Endothelial cell of umbilical vein (primary cell): Measurements from ENCODE around the gene TEDC2. TPM values are rescaled to one million over a fixed set of nuclear protein-coding genes. Genes with fewer than 3 reads are reported as not detected.

ENCODE experiments used
- BruUV-seq: library from RNA; stranded (reverse); fragments of 400-500 nt; replicated peaks from 2 replicates; lab custom pipeline; 2021; lab: Mats Ljungman, UMichigan
- CTCF ChIA-PET: fragments of 300-600, 350-600 bp; sonication (Branson Sonifier 250); formaldehyde crosslinking; loops from one replicate; lab custom pipeline; 2021; ENCODE audit warnings: antibody characterized with exemption, inconsistent platforms; lab: Charles Lee
- POLR2A ChIA-PET: fragments of 300-600, 350-600 bp; sonication (Branson Sonifier 250); formaldehyde crosslinking; loops from one replicate; lab custom pipeline; 2021; ENCODE audit warnings: antibody characterized with exemption, inconsistent platforms; lab: Charles Lee
- DNase-seq: peaks from one replicate; pipeline ENCODE4 v3.0.0-alpha.2; 2011; ENCODE audit warnings: low read depth, low spot score
- FAIRE-seq: peaks from 2 replicates; lab custom pipeline; 2011; peaks lifted over from hg19 to GRCh38; lab: Jason Lieb, UNC
- H2AFZ ChIP-seq: 2 replicates; pipeline ENCODE4 v1.6.0; 2012; ENCODE audit warnings: low read depth, low read length, control low read depth, inconsistent platforms
- H3K27ac ChIP-seq: 2 replicates; pipeline ENCODE4 v1.5.1; 2011; ENCODE audit warnings: low read depth, mild to moderate bottlenecking, control low read depth, low read length, moderate library complexity; ENCODE audit not compliant: insufficient read depth
- H3K27me3 ChIP-seq, 2 experiments: 2 replicates each; pipeline versions ENCODE4 v1.6.0 to v1.6.1; 2011; ENCODE audit warnings: low read length in 2 of 2, mixed read lengths in 1 of 2; ENCODE audit not compliant: control insufficient read depth in 2 of 2, insufficient read depth in 2 of 2
- H3K36me3 ChIP-seq, 2 experiments: 2 replicates in 1 of 2; 3 replicates in 1 of 2; pipeline ENCODE4 v1.5.1; 2011; ENCODE audit warnings: low read length in 2 of 2, mild to moderate bottlenecking in 1 of 2, moderate library complexity in 1 of 2; ENCODE audit not compliant: control insufficient read depth in 2 of 2, insufficient read depth in 2 of 2; ENCODE audit errors: extremely low read depth in 1 of 2
- H3K4me1 ChIP-seq: 3 replicates; pipeline ENCODE4 v1.5.1; 2011; ENCODE audit warnings: mild to moderate bottlenecking, low read length; ENCODE audit not compliant: control insufficient read depth, insufficient read depth; ENCODE audit errors: extremely low read depth
- H3K4me2 ChIP-seq: 2 replicates; pipeline ENCODE4 v1.6.1; 2011; ENCODE audit warnings: low read length, control low read depth, mixed read lengths; ENCODE audit not compliant: insufficient read depth
- H3K4me3 ChIP-seq, 3 experiments: fragments of 200-600 bp in 1 of 3; sonication (generic), shearing (Covaris generic) in 1 of 3; replicated peaks in 1 of 3; 2 replicates each; pipeline ENCODE4 v1.5.1; 2011 to 2016; ENCODE audit warnings: control low read depth in 3 of 3, low read length in 3 of 3, mild to moderate bottlenecking in 2 of 3, inconsistent platforms in 1 of 3, low read depth in 1 of 3, moderate library complexity in 1 of 3; ENCODE audit not compliant: insufficient read depth in 1 of 3
- H3K79me2 ChIP-seq: 2 replicates; pipeline ENCODE4 v1.6.0; 2012; ENCODE audit warnings: low read length, inconsistent platforms; ENCODE audit not compliant: control insufficient read depth, insufficient read depth
- H3K9ac ChIP-seq: replicated peaks from 2 replicates; pipeline ENCODE3; 2011; ENCODE audit warnings: low read length, control low read depth; ENCODE audit not compliant: insufficient read depth; ENCODE audit errors: extremely low read depth
- H3K9me1 ChIP-seq: replicated peaks from 3 replicates; pipeline ENCODE4 v1.6.0; 2011; ENCODE audit warnings: mild to moderate bottlenecking, low read length; ENCODE audit not compliant: control insufficient read depth, insufficient read depth; ENCODE audit errors: extremely low read depth
- H3K9me3 ChIP-seq: replicated peaks from 2 replicates; pipeline ENCODE4 v1.5.1; 2012; ENCODE audit warnings: low read length, inconsistent platforms; ENCODE audit not compliant: control insufficient read depth, insufficient read depth
- H4K20me1 ChIP-seq: replicated peaks from 2 replicates; pipeline ENCODE3; 2011; ENCODE audit warnings: mild to moderate bottlenecking, low read length; ENCODE audit not compliant: control insufficient read depth, insufficient read depth; ENCODE audit errors: extremely low read depth
- CTCF ChIP-seq, 2 donors: IDR thresholded peaks; 1 replicate in 1 of 2; 2 replicates in 1 of 2; pipeline ENCODE4 v1.5.1; 2011; ENCODE audit warnings: low read length in 2 of 2, mild to moderate bottlenecking in 2 of 2, moderate library complexity in 2 of 2, control low read depth in 1 of 2, inconsistent platforms in 1 of 2, low read depth in 1 of 2; ENCODE audit not compliant: insufficient read depth in 1 of 2; ENCODE audit errors: extremely low read depth in 1 of 2
- EZH2 ChIP-seq: IDR thresholded peaks from 2 replicates; pipeline ENCODE4 v1.6.1; 2012; ENCODE audit warnings: borderline replicate concordance, low read depth, mild to moderate bottlenecking, moderate library complexity, low read length, inconsistent platforms; ENCODE audit not compliant: severe bottlenecking
- FOS ChIP-seq: IDR thresholded peaks from 2 replicates; pipeline ENCODE4 v1.6.1; 2011; ENCODE audit warnings: mild to moderate bottlenecking, low read length, moderate library complexity, borderline replicate concordance; ENCODE audit not compliant: insufficient read depth
- GATA2 ChIP-seq: IDR thresholded peaks from 2 replicates; pipeline ENCODE4 v1.7.0; 2011; ENCODE audit warnings: low read depth, mild to moderate bottlenecking, moderate library complexity, mixed read lengths, low read length; ENCODE audit not compliant: insufficient read length, insufficient read depth
- MAX ChIP-seq: IDR thresholded peaks from 2 replicates; pipeline ENCODE4 v1.6.1; 2011; ENCODE audit not compliant: insufficient read depth, insufficient read length
- POLR2AphosphoS5 ChIP-seq: IDR thresholded peaks from 2 replicates; pipeline ENCODE4 v1.6.1; 2012; ENCODE audit warnings: low read depth, mild to moderate bottlenecking, control low read depth, low read length, moderate library complexity; ENCODE audit not compliant: insufficient read depth
- dilution Hi-C: fragments of 300-500 bp; cut with MboI; formaldehyde crosslinking; loops from one replicate; pipeline ENCODE4 v1.15.0; 2019; ENCODE audit warnings: low sequenced_read_pairs; ENCODE audit not compliant: extremely low pct_ligation_motif_present
- intact Hi-C: fragments of 100-400 bp; cut with micrococcal nuclease; formaldehyde crosslinking; loops from one replicate; pipeline ENCODE4 v1.10.0; 2022
- polyA plus RNA-seq, 4 experiments: library from polyadenylated mRNA; depleted of rRNA in 3 of 4; stranded (reverse) in 3 of 4; unstranded in 1 of 4; fragments of >200 nt; gene quantifications; 2 replicates each; pipeline versions ENCODE4 v1.2.1 to v1.2.3, GENCODE V29; 2011 to 2012; ENCODE audit warnings: missing spikeins in 1 of 4
- total RNA-seq: library from RNA; stranded (reverse); gene quantifications from 2 replicates; pipeline ENCODE4 v1.2.3, GENCODE V29; 2021

TEDC2 gene
- total and polyA plus RNA-seq, 2 donors (not counting 3 experiments of a cell fraction or from before 2014, with no cell fraction given), result 7.6 to 12.7 TPM

- Histone ChIP-seq H3K4me3 (no peak overlapping the region), H3K9me1 (no peaks in the 10 kb centered on the region), H3K4me1 (no peaks in the 10 kb centered on the region), H3K4me2 (no peak overlapping the region), H3K9ac (no peak overlapping the region), H3K9me3 (no peaks in the 10 kb centered on the region), H3K27ac (no peak overlapping the region), H3K36me3 (no peaks in the 10 kb centered on the region), H4K20me1 (no peaks in the 10 kb centered on the region), H2AFZ (no peak overlapping the region), H3K27me3 (peaks cover 5 to 12% of the 10 kb centered on the region in 2 experiments), H3K79me2 (no peaks in the 10 kb centered on the region)
- ChIA-PET CTCF (interaction anchor here (1.4 kb wide), 1 partner anchor 15 kb away, joined by 3 read pairs; the partner anchor contains the start of gene CCNF), POLR2A (no interaction called here)
- dilution Hi-C loops (no loop called here), intact Hi-C loops (no loop called here)
- DNase-seq, result no peak
- BruUV-seq, result no TSS peak
- no peak for FAIRE-seq
- TF ChIP-seq FOS (no peak), EZH2 (no peak), MAX (no peak), POLR2AphosphoS5 (no peak), GATA2 (no peak)
Measured at GRCh38 chr16:2415085-2415484, 44.8 kb upstream of the TEDC2 start.

GRCh38 chr16:2420035-2420434 is 39.9 kb upstream of the TEDC2 start:
- Histone ChIP-seq H2AFZ (no peak overlapping the region), H3K27ac (no peak overlapping the region), H3K27me3 (peaks cover 4 to 9% of the 10 kb centered on the region in 2 experiments), H3K4me3 (no peak overlapping the region), H3K4me2 (no peak overlapping the region), H3K9me3 (no peaks in the 10 kb centered on the region), H4K20me1 (no peaks in the 10 kb centered on the region), H3K9me1 (no peaks in the 10 kb centered on the region), H3K79me2 (no peaks in the 10 kb centered on the region), H3K9ac (no peak overlapping the region), H3K4me1 (no peaks in the 10 kb centered on the region), H3K36me3 (no peaks in the 10 kb centered on the region)
- FAIRE-seq (no peak), DNase-seq (no peak)
- intact Hi-C loops, result loop anchor here (10.0 kb wide), 1 partner anchor 125 kb away; no protein-coding TSS in a partner anchor
- TF ChIP-seq MAX (no peak), CTCF (IDR thresholded peaks at IDR 0.05; ENCODE audit: extremely low read depth in 1 of 2, insufficient read depth in 1 of 2, low read depth in 1 of 2, low read length in 2 of 2) (no peak)
- ChIA-PET POLR2A (no interaction called here), CTCF (interaction anchor here (0.8 kb wide), 1 partner anchor 8 kb away, joined by 3 read pairs; no protein-coding TSS in a partner anchor)
- dilution Hi-C loops, result no loop called here
- no TSS peak for BruUV-seq
